Testis (tissue), 3 donors: ENCODE results near the gene REEP3. TPM values are rescaled to one million over a fixed set of nuclear protein-coding genes. Genes with fewer than 3 reads are reported as not detected.
"Not testable (repeated sequence)": the region's sequence is repeated elsewhere in the genome, so short reads cannot be mapped to it uniquely, and the experiment has no call there.

Experiments
- DNase-seq: peaks from one replicate; pipeline ENCODE4 v3.0.0-alpha.2; 2019
- H3K27ac ChIP-seq, 2 donors: fragments of 200-600 bp; sonication (generic); one replicate each; pipeline ENCODE4 v1.5.1; 2019
- H3K27me3 ChIP-seq: fragments of 200-600 bp; sonication (generic); one replicate; pipeline ENCODE4 v1.5.1; 2019
- H3K36me3 ChIP-seq: fragments of 200-600 bp; sonication (generic); one replicate; pipeline ENCODE4 v1.5.1; 2017; ENCODE audit warnings: low read depth; ENCODE audit errors: missing control alignments
- H3K4me1 ChIP-seq: fragments of 200-600 bp; sonication (generic); one replicate; pipeline ENCODE4 v1.5.1; 2019
- H3K4me3 ChIP-seq, 2 donors: fragments of 200-600 bp; sonication (generic); one replicate each; pipeline ENCODE4 v1.5.1; 2017 to 2019
- H3K9me3 ChIP-seq: fragments of 200-600 bp; sonication (generic); one replicate; pipeline ENCODE4 v1.5.1; 2017
- POLR2A ChIP-seq: fragments of 450-650 bp; IDR thresholded peaks from one replicate; pipeline ENCODE4 v1.6.1; 2017; ENCODE audit warnings: antibody characterized with exemption, mild to moderate bottlenecking, moderate library complexity
- WGBS, 2 donors: methylation state at CpG; one replicate each; pipeline ENCODE4 v1.1.5; 2018; 5-methylcytosine and 5-hydroxymethylcytosine counted together
- intact Hi-C: fragments of 100-400 bp; cut with DNase I; formaldehyde crosslinking; loops from one replicate; pipeline ENCODE4 v1.15.1; 2023; ENCODE audit warnings: low total_unique reads
- polyA plus RNA-seq: library from polyadenylated mRNA; stranded (reverse); fragments of 350-450 nt; fragmentation: Illumina TruSeq; extraction: RNeasy Lipid Tissue Mini Kit (QIAGEN cat#74804); gene quantifications from one replicate; pipeline ENCODE4 v1.2.3, GENCODE V29; 2014; ENCODE audit warnings: low read depth, low replicate concordance; ENCODE audit not compliant: insufficient read depth
- total RNA-seq, 2 donors: library from RNA; depleted of rRNA; stranded (reverse); fragments of >200 nt; gene quantifications; one replicate each; pipeline ENCODE4 v1.2.3, GENCODE V29; 2016
- TF ChIP-seq, protein P1 (sequence below), 3 experiments: fragments of 450-650 bp in 2 of 3; fragments of 200-600 bp in 1 of 3; sonication (generic) in 1 of 3; IDR thresholded peaks; one replicate each; pipeline ENCODE4 v1.5.1; 2016 to 2019; ENCODE audit warnings: antibody characterized with exemption in 3 of 3, mild to moderate bottlenecking in 2 of 3, moderate library complexity in 1 of 3

REEP3 gene
- total and polyA plus RNA-seq, 3 donors from 2014 or later: 18.4 to 45.2 (median 20.3) TPM

DNA sequence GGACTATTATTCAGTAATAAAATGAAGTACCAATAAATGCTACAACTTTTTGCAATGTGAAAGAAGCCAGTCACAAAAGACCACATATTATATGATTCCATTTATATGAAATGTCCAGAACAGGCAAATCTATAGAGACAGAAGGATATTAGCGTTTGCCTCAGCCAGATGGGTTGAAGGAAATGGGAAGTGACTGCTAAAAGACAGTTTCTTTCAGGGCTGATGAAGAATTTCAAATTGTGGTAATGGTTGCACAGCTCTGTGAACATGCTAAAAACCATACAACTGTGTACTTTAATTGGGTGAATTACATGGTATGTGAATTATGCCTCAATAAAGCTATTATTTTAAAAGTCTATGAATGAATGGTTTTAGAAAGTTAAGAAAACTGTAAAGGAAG is 23.9 kb upstream of the REEP3 start:
- H3K27me3 ChIP-seq: no peaks in the 10 kb centered on the region
- H3K4me3 ChIP-seq: no peak overlapping the region
- TF ChIP-seq POLR2A: no peak
- TF ChIP-seq, protein P1, sequence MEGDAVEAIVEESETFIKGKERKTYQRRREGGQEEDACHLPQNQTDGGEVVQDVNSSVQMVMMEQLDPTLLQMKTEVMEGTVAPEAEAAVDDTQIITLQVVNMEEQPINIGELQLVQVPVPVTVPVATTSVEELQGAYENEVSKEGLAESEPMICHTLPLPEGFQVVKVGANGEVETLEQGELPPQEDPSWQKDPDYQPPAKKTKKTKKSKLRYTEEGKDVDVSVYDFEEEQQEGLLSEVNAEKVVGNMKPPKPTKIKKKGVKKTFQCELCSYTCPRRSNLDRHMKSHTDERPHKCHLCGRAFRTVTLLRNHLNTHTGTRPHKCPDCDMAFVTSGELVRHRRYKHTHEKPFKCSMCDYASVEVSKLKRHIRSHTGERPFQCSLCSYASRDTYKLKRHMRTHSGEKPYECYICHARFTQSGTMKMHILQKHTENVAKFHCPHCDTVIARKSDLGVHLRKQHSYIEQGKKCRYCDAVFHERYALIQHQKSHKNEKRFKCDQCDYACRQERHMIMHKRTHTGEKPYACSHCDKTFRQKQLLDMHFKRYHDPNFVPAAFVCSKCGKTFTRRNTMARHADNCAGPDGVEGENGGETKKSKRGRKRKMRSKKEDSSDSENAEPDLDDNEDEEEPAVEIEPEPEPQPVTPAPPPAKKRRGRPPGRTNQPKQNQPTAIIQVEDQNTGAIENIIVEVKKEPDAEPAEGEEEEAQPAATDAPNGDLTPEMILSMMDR (IDR thresholded peaks at IDR 0.05): no peak
- no peak overlapping the region for H3K27ac ChIP-seq
- no peaks in the 10 kb centered on the region for H3K4me1 ChIP-seq
- H3K9me3 ChIP-seq: no peaks in the 10 kb centered on the region
- no peaks in the 10 kb centered on the region for H3K36me3 ChIP-seq
- intact Hi-C loops: no loop called here
- no peak for DNase-seq
- WGBS, 2 donors: 68 to 69% methylated on average over 1 of the region's 1 CpG

DNA sequence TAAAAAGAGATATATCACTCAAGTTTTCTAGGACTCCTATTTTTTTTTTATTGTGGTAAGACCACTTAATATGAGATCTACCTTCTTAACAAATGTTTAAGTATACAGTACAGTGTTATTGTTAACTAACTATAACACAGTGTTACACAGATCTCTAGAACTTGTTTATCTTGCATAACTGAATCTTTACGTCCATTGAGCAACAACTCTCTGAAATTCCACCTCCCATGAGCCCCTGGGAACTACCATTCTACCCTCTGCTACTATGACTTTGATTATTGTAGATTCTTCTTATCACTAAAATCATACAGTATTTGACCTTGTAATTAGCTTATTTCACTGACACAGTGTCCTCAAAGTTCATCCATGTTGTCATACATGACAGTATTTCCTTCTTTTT is 22.5 kb upstream of the REEP3 start:
- Histone ChIP-seq H3K27me3 (no peaks in the 10 kb centered on the region), H3K9me3 (no peaks in the 10 kb centered on the region), H3K4me1 (no peaks in the 10 kb centered on the region), H3K27ac (no peak overlapping the region), H3K4me3 (no peak overlapping the region), H3K36me3 (no peaks in the 10 kb centered on the region)
- intact Hi-C loops: no loop called here
- DNase-seq: no peak
- TF ChIP-seq, protein P1 (IDR thresholded peaks at IDR 0.05): no peak
- no peak for TF ChIP-seq POLR2A
- WGBS, 2 donors: 78 to 91% methylated on average over 1 of the region's 1 CpG

DNA sequence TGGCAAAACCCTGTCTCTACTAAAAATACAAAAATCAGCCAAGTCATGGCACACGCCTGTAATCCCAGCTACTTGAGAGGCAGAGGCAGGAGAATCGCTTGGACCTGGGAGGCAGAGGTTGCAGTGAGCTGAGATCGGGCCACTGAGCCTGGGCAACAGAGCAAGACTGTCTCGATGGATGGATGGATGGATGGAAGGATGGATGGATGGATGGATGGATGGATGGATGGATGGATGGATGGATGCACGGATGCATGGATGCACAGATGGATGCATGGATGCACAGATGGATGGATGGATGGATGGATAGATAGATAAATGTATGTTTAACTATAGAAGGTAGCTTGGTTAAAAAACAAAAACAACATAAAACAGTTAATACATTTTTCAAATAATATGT is 20.6 kb upstream of the REEP3 start:
- H3K27me3 ChIP-seq, H3K27ac ChIP-seq, H3K4me3 ChIP-seq, H3K9me3 ChIP-seq, H3K4me1 ChIP-seq, DNase-seq, intact Hi-C loops, H3K36me3 ChIP-seq: not testable (repeated sequence)
- 91% methylated on average over 5 of the region's 5 CpGs for WGBS, 2 donors

DNA sequence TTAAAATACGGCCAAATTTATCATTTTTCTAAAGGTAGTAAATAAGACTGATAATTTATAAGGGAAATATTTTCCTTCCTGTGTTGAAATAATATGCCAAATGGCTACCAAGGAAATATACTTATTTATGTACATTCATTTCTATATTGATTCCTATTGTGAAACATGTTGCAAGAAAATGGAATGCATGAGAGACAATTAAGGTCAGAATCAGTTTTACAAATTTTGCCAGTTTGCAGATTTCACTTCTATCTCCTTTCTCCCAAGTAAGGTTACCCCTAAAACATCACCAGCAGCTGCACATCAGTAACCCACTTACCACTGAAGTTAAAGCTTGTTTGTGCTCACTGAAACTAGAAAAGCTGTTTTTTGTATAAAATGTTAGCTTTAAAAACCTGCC is 19.2 kb upstream of the REEP3 start:
- Histone ChIP-seq H3K4me1 (peaks cover 5% of the 10 kb centered on the region), H3K4me3 (no peak overlapping the region), H3K27me3 (no peaks in the 10 kb centered on the region), H3K27ac (no peak overlapping the region), H3K36me3 (no peaks in the 10 kb centered on the region), H3K9me3 (no peaks in the 10 kb centered on the region)
- 92 to 97% methylated on average over 1 of the region's 1 CpG for WGBS, 2 donors
- no peak for DNase-seq
- intact Hi-C loops: no loop called here
- TF ChIP-seq, protein P1 (IDR thresholded peaks at IDR 0.05): no peak
- TF ChIP-seq POLR2A: no peak

DNA sequence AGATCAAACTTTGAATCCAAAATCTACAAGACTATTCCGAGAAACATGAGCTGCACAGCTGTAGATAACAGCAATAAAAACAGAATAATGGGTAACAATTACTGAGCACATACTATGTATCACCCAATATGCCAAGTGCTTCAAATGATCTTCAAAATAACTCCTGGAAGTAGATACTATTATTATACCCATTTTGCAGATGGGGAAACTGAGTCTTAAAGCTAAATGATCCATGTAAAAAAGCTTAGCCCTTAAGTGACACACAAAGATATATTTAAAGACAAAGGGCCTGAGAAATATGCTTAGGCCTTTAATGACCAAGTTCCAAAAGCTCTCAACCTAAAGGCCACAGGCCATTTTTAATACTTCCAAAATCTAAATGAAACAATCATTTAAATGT is 18.4 kb upstream of the REEP3 start:
- peaks cover 5% of the 10 kb centered on the region for H3K4me1 ChIP-seq
- no peaks in the 10 kb centered on the region for H3K9me3 ChIP-seq

More for the DNA sequence above, 18.4 kb upstream of the REEP3 start:
- WGBS, 2 donors: 78 to 86% methylated on average over 1 of the region's 1 CpG
- no peaks in the 10 kb centered on the region for H3K27me3 ChIP-seq
- no peak overlapping the region for H3K27ac ChIP-seq
- no peak overlapping the region for H3K4me3 ChIP-seq
- no peak for DNase-seq
- no peak for TF ChIP-seq POLR2A
- TF ChIP-seq, protein P1 (IDR thresholded peaks at IDR 0.05): no peak
- H3K36me3 ChIP-seq: no peaks in the 10 kb centered on the region
- intact Hi-C loops: no loop called here
